Adipose tissue (tissue), 3 donors: Measurements from ENCODE around the gene HEATR1. TPM values are rescaled to one million over a fixed set of nuclear protein-coding genes. Genes with fewer than 3 reads are reported as not detected.
"Not testable (repeated sequence)": the region's sequence is repeated elsewhere in the genome, so short reads cannot be mapped to it uniquely, and the experiment has no call there.

Experiments used
- H3K27ac ChIP-seq: one replicate; pipeline ENCODE4 v1.5.1; 2013; ENCODE audit warnings: low read depth, low read length
- WGBS, 3 donors: extraction: QIAGEN DNeasy Blood & Tissue Kit; methylation state at CpG; one replicate each; pipeline ENCODE4 v1.1.7; 2013; 5-methylcytosine and 5-hydroxymethylcytosine counted together
- polyA plus RNA-seq, 3 donors: library from polyadenylated mRNA; stranded (reverse); fragments of 200-250 nt; gene quantifications; one replicate each; pipeline ENCODE4 v1.2.3, GENCODE V29; 2013
- donor health status: healthy with polysubstance abuse.
- donor health status: Bipolar disorder and iron deficiency.
- donor health status: healthy.

The HEATR1 gene
- polyA plus RNA-seq, 3 donors: 4.8 to 8.6 (median 6.0) TPM

GRCh38 chr1:236607597-236607996 lies 3.3 kb upstream of the HEATR1 start:
- not testable (repeated sequence) for H3K27ac ChIP-seq
- 93 to 97% (median 95%) methylated on average over 10 of the region's 10 CpGs for WGBS, 3 donors

GRCh38 chr1:236604905-236605806 lies 840 bp upstream of the HEATR1 start:
- no peak overlapping the region for H3K27ac ChIP-seq
- WGBS, 3 donors: 65 to 70% (median 68%) methylated on average over 34 of the region's 34 CpGs

GRCh38 chr1:236602171-236602570 lies 2.1 kb downstream of the HEATR1 start:
- H3K27ac ChIP-seq: no peak overlapping the region

- no peak overlapping the region for H3K27ac ChIP-seq
- 83 to 94% (median 87%) methylated on average over 2 of the region's 2 CpGs for WGBS, 3 donors
Measured at GRCh38 chr1:236590553-236591150, 13.7 kb downstream of the HEATR1 start.

- WGBS, 3 donors: 90 to 93% (median 92%) methylated on average over 4 of the region's 4 CpGs
- no peak overlapping the region for H3K27ac ChIP-seq
Measured at GRCh38 chr1:236589531-236589930, 14.8 kb downstream of the HEATR1 start.

- whole genome bisulfite sequencing, 3 donors: 87 to 91% (median 87%) methylated on average over 2 of the region's 2 CpGs
- H3K27ac ChIP-seq: no peak overlapping the region
Measured at GRCh38 chr1:236581528-236581927, 22.8 kb downstream of the HEATR1 start.

GRCh38 chr1:236580404-236580803 lies 23.9 kb downstream of the HEATR1 start:
- not testable (repeated sequence) for H3K27ac ChIP-seq
- 95 to 97% (median 96%) methylated on average over 3 of the region's 3 CpGs for WGBS, 3 donors

- WGBS, 3 donors: 84 to 98% (median 96%) methylated on average over 3 of the region's 3 CpGs
- no peak overlapping the region for H3K27ac ChIP-seq
Measured at GRCh38 chr1:236578661-236579060, 25.7 kb downstream of the HEATR1 start.

- H3K27ac ChIP-seq: not testable (repeated sequence)
- WGBS, 3 donors: 83 to 86% (median 86%) methylated on average over 7 of the region's 7 CpGs
Measured at GRCh38 chr1:236577041-236577440, 27.3 kb downstream of the HEATR1 start.

GRCh38 chr1:236576004-236576403 lies 28.3 kb downstream of the HEATR1 start:
- WGBS, 3 donors: 44 to 68% (median 65%) methylated on average over 2 of the region's 2 CpGs
- no peak overlapping the region for H3K27ac ChIP-seq

GRCh38 chr1:236575523-236575922 lies 28.8 kb downstream of the HEATR1 start:
- no peak overlapping the region for H3K27ac ChIP-seq
- 86 to 92% (median 88%) methylated on average over 3 of the region's 3 CpGs for WGBS, 3 donors

- no peak overlapping the region for H3K27ac ChIP-seq
- WGBS, 3 donors: 75 to 86% (median 84%) methylated on average over 2 of the region's 2 CpGs
Measured at GRCh38 chr1:236568285-236568894, 35.9 kb downstream of the HEATR1 start.

GRCh38 chr1:236565530-236565929 lies 38.8 kb downstream of the HEATR1 start:
- 91 to 95% (median 93%) methylated on average over 5 of the region's 5 CpGs for WGBS, 3 donors
- no peak overlapping the region for H3K27ac ChIP-seq

- 70 to 91% (median 87%) methylated on average over 2 of the region's 2 CpGs for WGBS, 3 donors
Measured at GRCh38 chr1:236561976-236562375, 42.3 kb downstream of the HEATR1 start.

GRCh38 chr1:236560213-236560771 lies 44.0 kb downstream of the HEATR1 start:
- no peak overlapping the region for H3K27ac ChIP-seq
- 92 to 95% (median 94%) methylated on average over 7 of the region's 7 CpGs for WGBS, 3 donors

More at GRCh38 chr1:236561976-236562375, 42.3 kb downstream of the HEATR1 start:
- H3K27ac ChIP-seq: no peak overlapping the region

GRCh38 chr1:236558846-236559245 lies 45.5 kb downstream of the HEATR1 start:
- 91 to 99% (median 98%) methylated on average over 3 of the region's 3 CpGs for WGBS, 3 donors
- H3K27ac ChIP-seq: no peak overlapping the region

- no peak overlapping the region for H3K27ac ChIP-seq
- 79 to 86% (median 84%) methylated on average over 9 of the region's 9 CpGs for WGBS, 3 donors
Measured at GRCh38 chr1:236558081-236558480, 46.2 kb downstream of the HEATR1 start.

GRCh38 chr1:236556606-236557005 lies 47.7 kb downstream of the HEATR1 start:
- H3K27ac ChIP-seq: no peak overlapping the region
- WGBS, 3 donors: 84 to 95% (median 95%) methylated on average over 7 of the region's 7 CpGs

- no peak overlapping the region for H3K27ac ChIP-seq
- 81 to 85% (median 83%) methylated on average over 8 of the region's 8 CpGs for WGBS, 3 donors
Measured at GRCh38 chr1:236553370-236553769, 50.9 kb downstream of the HEATR1 start.
